Stimulated activated naive CD4-positive, alpha-beta T cell treated with Interleukin-2 at 50 U/mL for 16 hours (primary cell): ENCODE data around the gene MUC5B.
"Not testable (repeated sequence)": the region's sequence is repeated elsewhere in the genome, so short reads cannot be mapped to it uniquely, and the experiment has no call there.

ENCODE experiments used
- DNase-seq: peaks from one replicate; lab custom pipeline; 2025; lab: John Stamatoyannopoulos, UW

The MUC5B gene

GRCh38 chr11:1232883-1233321, 10.0 kb downstream of the MUC5B start:
- DNase-seq: no peak

- no peak for DNase-seq
These were observed 10.6 kb downstream of the MUC5B start for GRCh38 chr11:1233351-1234053.

GRCh38 chr11:1234054-1234720, 11.3 kb downstream of the MUC5B start:
- DNase-seq: no peak

- DNase-seq: no peak
These were observed 12.0 kb downstream of the MUC5B start for GRCh38 chr11:1234771-1235305.

- no peak for DNase-seq
These were observed 12.5 kb downstream of the MUC5B start for GRCh38 chr11:1235306-1235900.

- DNase-seq: no peak
These were observed 13.0 kb downstream of the MUC5B start for GRCh38 chr11:1235901-1236315.

- no peak for DNase-seq
These were observed 13.7 kb downstream of the MUC5B start for GRCh38 chr11:1236316-1237127.

- DNase-seq: no peak
These were observed 14.3 kb downstream of the MUC5B start for GRCh38 chr11:1237128-1237580.

- DNase-seq: no peak
These were observed 15.0 kb downstream of the MUC5B start for GRCh38 chr11:1237851-1238250.

- DNase-seq: no peak
These were observed 16.1 kb downstream of the MUC5B start for GRCh38 chr11:1238767-1239595.

- no peak for DNase-seq
These were observed 16.8 kb downstream of the MUC5B start for GRCh38 chr11:1239596-1240205.

- no peak for DNase-seq
These were observed 17.9 kb downstream of the MUC5B start for GRCh38 chr11:1240771-1241170.

- no peak for DNase-seq
These were observed 18.8 kb downstream of the MUC5B start for GRCh38 chr11:1241706-1242105.

- DNase-seq: no peak
These were observed 19.4 kb downstream of the MUC5B start for GRCh38 chr11:1242289-1242688.

GRCh38 chr11:1242751-1243150, 19.9 kb downstream of the MUC5B start:
- not testable (repeated sequence) for DNase-seq

GRCh38 chr11:1243521-1243920, 20.7 kb downstream of the MUC5B start:
- DNase-seq: not testable (repeated sequence)

- not testable (repeated sequence) for DNase-seq
These were observed 21.7 kb downstream of the MUC5B start for GRCh38 chr11:1244557-1244956.

- DNase-seq: not testable (repeated sequence)
These were observed 22.9 kb downstream of the MUC5B start for GRCh38 chr11:1245717-1246116.

GRCh38 chr11:1246301-1246700, 23.4 kb downstream of the MUC5B start:
- not testable (repeated sequence) for DNase-seq

GRCh38 chr11:1247026-1247425, 24.2 kb downstream of the MUC5B start:
- not testable (repeated sequence) for DNase-seq

GRCh38 chr11:1248951-1249350, 26.1 kb downstream of the MUC5B start:
- DNase-seq: not testable (repeated sequence)
